Fibroblast of mammary gland (primary cell): ENCODE measurements around the gene ABCG8.
A peak's percentile ranks its signal among the peaks of the same experiment; 100 is the strongest.

Source experiments
- DNase-seq: peaks from one replicate; pipeline ENCODE4 v3.0.0-alpha.2; 2010; ENCODE audit warnings: low read depth
- H3K4me3 ChIP-seq: 2 replicates; pipeline ENCODE4 v1.5.1; 2011; ENCODE audit warnings: low read depth, mild to moderate bottlenecking, low read length, moderate library complexity; ENCODE audit not compliant: control insufficient read depth
- TF ChIP-seq, protein P1 (sequence below): conservative IDR thresholded peaks from 2 replicates; pipeline ENCODE4 v1.5.1; 2011; ENCODE audit warnings: low read depth, low read length, inconsistent platforms; ENCODE audit not compliant: control insufficient read depth, insufficient read depth

The ABCG8 gene

DNA sequence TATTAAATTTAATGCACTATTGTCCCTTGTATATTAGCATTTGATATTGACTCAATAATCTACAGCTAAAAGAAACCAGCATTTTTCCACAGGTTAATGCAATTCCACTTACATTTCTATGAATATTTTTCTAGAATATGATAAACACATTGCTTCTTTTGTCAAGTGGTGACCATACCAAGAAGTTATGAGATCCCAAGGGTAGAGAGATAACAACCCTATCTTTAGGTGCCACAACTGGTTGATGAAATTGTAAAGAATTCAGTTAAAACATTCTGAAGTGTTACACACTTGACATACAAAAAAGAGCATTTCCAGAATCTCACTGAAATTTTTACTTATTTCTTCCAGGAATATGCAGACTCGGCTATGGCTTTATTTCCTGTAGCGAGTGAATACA is 56.0 kb downstream of the ABCG8 start:
- H3K4me3 ChIP-seq = no peak overlapping the region
- TF ChIP-seq, protein P1, sequence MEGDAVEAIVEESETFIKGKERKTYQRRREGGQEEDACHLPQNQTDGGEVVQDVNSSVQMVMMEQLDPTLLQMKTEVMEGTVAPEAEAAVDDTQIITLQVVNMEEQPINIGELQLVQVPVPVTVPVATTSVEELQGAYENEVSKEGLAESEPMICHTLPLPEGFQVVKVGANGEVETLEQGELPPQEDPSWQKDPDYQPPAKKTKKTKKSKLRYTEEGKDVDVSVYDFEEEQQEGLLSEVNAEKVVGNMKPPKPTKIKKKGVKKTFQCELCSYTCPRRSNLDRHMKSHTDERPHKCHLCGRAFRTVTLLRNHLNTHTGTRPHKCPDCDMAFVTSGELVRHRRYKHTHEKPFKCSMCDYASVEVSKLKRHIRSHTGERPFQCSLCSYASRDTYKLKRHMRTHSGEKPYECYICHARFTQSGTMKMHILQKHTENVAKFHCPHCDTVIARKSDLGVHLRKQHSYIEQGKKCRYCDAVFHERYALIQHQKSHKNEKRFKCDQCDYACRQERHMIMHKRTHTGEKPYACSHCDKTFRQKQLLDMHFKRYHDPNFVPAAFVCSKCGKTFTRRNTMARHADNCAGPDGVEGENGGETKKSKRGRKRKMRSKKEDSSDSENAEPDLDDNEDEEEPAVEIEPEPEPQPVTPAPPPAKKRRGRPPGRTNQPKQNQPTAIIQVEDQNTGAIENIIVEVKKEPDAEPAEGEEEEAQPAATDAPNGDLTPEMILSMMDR = no peak
- no peak for DNase-seq

DNA sequence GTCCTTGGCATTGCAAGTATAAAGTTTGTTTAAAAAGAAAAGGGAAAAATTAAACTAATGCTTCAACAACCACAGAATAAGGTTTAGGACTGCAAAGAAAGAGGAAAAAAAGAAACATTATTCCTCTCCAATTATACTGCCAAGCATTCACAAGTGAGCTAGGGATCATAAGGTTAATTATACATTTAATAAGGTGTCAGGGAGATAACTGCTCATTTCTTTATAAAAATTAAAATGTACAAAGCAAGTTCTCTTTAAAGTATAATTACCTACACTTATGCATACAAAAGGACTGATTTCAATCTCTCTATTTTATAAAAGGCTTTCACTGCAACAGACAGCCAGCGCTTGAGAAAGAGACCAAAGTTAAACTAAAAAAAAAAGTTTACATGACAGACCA is 58.1 kb downstream of the ABCG8 start:
- TF ChIP-seq, protein P1 = no peak
- H3K4me3 ChIP-seq = no peak overlapping the region
- no peak for DNase-seq

DNA sequence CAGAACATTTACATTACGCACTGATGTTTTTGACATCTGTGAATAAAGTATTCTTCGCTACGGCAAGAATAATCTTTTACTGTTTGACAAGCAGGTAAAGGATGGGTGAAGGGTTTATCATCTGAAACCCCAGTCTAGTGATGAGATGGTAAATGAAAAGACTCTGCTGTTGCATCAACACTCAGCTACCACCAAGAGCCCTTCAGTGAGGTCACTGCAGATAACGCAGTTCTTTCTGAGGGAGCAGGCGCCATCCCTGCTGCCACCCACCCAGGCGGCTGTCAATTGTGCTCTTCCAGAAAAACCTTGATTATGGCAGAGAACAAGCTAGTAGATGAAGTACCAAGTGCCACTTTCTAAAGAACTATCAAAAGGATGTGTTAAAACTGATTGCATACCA is 58.7 kb downstream of the ABCG8 start:
- TF ChIP-seq, protein P1 = no peak
- DNase-seq = no peak
- H3K4me3 ChIP-seq = no peak overlapping the region

DNA sequence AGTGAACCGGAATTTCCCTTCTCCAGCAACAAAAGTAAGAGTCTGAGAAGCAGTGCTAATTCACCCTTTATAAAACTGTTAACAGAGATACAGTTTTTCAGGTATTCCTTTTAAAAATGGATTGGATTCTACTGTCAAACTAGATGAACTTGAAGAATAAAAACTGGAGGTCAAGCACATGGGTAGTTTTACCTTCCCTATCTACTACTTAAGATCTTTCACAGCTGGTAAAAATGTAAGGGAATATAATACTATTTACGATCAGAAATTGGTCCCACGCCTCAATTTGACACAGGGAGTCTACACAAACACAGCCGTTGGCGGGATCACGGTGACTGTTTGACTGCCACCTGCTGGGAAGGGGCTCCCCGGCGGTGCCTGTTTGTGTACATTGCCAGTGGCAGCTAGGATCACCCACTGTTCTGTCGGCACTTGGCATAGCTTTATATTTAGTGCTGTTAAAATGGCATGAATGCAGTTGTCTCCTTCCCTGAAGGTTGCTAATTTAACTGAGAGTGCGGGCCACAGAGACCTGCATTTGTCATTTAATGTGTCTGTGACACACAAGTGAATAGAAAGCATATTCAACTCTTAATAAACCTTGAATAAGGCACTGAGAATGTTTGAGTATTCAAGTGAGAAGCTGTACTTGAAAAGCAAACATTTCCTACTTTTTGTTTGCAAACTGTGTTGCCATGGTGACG is 59.5 kb downstream of the ABCG8 start:
- TF ChIP-seq, protein P1 = no peak
- DNase-seq = peak; percentile 6
- H3K4me3 ChIP-seq = no peak overlapping the region

DNA sequence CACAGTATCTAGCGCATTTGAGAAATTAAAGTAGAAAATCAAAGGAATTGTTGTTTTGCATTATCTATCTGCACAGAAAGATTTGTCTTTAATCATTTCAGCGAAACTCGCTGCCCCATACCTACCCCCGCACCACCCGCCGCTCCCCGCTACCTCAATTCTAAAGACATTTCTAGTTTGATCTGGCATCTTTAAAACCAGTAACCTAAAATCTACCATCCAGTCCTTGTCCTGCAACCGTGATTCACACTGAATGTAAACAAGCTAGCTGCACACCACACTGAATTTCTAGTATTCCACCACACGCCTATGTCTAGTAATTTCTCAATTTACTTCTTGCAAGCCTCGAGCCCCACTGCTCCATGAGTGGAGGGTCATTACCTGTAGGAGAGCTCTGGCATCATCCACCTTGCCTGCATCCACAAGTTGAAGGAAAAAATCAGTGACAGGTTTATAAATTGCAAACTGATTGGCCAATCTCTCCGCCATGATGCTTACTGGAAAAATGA is 60.1 kb downstream of the ABCG8 start:
- no peak overlapping the region for H3K4me3 ChIP-seq
- TF ChIP-seq, protein P1 = no peak
- no peak for DNase-seq

DNA sequence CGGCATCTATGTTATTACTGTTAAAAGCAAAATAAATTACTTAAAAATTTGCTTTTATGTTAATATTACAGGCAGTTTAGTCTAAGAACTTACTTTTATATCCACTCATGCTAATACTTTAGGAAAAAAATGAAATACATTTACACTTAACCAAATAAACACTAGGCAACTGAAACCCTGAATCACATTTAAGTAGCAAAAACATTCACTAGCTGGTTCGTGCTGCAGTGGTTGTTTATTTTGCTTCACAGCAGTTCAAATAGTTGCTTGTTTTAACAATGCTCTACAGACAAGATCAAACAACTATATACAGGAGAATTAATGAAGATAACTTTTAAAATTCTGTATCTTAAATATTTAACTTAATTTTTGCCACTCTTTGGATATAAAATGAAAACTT is 60.8 kb downstream of the ABCG8 start:
- TF ChIP-seq, protein P1 = no peak
- DNase-seq = no peak
- no peak overlapping the region for H3K4me3 ChIP-seq
